Stimulated activated CD8-positive, alpha-beta memory T cell treated with anti-CD3 and anti-CD28 coated beads, Interleukin-15, amount 100 ng/mL, for 24 hours (primary cell): ENCODE results near the gene MESD.

Experiments used
- DNase-seq: peaks from one replicate; pipeline ENCODE4 v3.0.0-alpha.2; 2020; ENCODE audit warnings: low read depth

The MESD gene

GRCh38 chr15:80902298-80902801 lies 87.3 kb downstream of the MESD start:
- DNase-seq, result no peak

GRCh38 chr15:80898040-80898439 lies 91.6 kb downstream of the MESD start:
- no peak for DNase-seq
